Heart left ventricle (tissue), 13 donors: Measurements from ENCODE around the gene RPP40.

Experiments used
- POLR2A ChIP-seq, 2 donors: fragments of 450-650 bp; IDR thresholded peaks; one replicate each; pipeline ENCODE4 v1.6.1; 2017; ENCODE audit warnings: antibody characterized with exemption in 2 of 2, mild to moderate bottlenecking in 2 of 2, moderate library complexity in 2 of 2
- TF ChIP-seq, protein P1 (sequence below), 12 donors: fragments of 200-600 bp; sonication (generic) in 4 of 12; IDR thresholded peaks; one replicate each; pipeline versions ENCODE4 v1.5.0 to v1.8.0; 2018 to 2022; ENCODE audit warnings: antibody characterized with exemption in 12 of 12, mild to moderate bottlenecking in 5 of 12
- donor health status: ischemic (EF 13 %, LVEDD 7.1; RV severe dilation, severe dysfunction).
- donor health status: DM: no; HTN: yes; CAD: no.
- donor health status: DM: no; HTN: no; CAD: no.
- donor health status: ischemic (EF 25% LVEDD 6.9; RV normal size, moderate dysfunction).
- donor health status: ischemic (EF 25% LVEDD 5.7; RV mildly dilated, moderate dysfunction).
- donor health status: ischemic (EF 35%, LVEDD 5.7; RV mildly dilated, moderate dysfunction).
- donor health status: nonischemic (EF 11% LVEDD 7.7; RV severe dilation, severe dysfunction).
- donor health status: DM: yes; HTN: yes; CAD: no.
- donor health status: PGD.
- donor health status: ischemic (EF 29% LVEDD 5.4; RV normal size, mild dysfunction).
- donor health status: nonischemic (EF 23%, LVEDD 6.1; RV moderate dilation, normal function).

DNA sequence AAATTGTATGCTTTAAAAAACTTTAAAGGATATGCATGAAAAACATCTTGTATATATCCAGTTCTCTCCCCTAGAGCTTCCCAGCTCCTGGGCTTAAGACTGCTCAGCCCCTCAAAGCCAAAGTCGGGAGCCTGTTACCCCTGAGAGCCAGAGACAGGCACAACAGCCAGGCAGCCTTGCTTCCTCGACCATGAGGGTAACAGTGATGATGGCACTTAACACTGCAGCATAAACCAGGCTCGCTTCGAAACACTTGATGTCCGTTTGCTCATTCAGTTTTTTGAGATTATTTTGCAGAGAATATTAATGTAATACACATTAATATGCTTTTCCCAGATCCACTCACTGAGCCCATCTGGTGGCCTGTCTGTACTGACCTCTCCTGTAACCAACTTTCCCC, 47.2 kb downstream of the RPP40 start:
- TF ChIP-seq, protein P1, sequence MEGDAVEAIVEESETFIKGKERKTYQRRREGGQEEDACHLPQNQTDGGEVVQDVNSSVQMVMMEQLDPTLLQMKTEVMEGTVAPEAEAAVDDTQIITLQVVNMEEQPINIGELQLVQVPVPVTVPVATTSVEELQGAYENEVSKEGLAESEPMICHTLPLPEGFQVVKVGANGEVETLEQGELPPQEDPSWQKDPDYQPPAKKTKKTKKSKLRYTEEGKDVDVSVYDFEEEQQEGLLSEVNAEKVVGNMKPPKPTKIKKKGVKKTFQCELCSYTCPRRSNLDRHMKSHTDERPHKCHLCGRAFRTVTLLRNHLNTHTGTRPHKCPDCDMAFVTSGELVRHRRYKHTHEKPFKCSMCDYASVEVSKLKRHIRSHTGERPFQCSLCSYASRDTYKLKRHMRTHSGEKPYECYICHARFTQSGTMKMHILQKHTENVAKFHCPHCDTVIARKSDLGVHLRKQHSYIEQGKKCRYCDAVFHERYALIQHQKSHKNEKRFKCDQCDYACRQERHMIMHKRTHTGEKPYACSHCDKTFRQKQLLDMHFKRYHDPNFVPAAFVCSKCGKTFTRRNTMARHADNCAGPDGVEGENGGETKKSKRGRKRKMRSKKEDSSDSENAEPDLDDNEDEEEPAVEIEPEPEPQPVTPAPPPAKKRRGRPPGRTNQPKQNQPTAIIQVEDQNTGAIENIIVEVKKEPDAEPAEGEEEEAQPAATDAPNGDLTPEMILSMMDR (IDR thresholded peaks at IDR 0.05): no peak
- TF ChIP-seq POLR2A (IDR thresholded peaks at IDR 0.05): no peak
